Effector CD8-positive, alpha-beta T cell (primary cell): ENCODE data around the gene SIAH2.

Experiments used
- DNase-seq: peaks from one replicate; lab custom pipeline; 2025; lab: John Stamatoyannopoulos, UW

The SIAH2 gene

GRCh38 chr3:150748684-150749047 lies 14.3 kb downstream of the SIAH2 start:
- DNase-seq = no peak

GRCh38 chr3:150747886-150748683 lies 14.9 kb downstream of the SIAH2 start:
- DNase-seq = no peak

- DNase-seq = no peak
Measured at GRCh38 chr3:150746791-150747590, 16.0 kb downstream of the SIAH2 start.

- DNase-seq = no peak
Measured at GRCh38 chr3:150745832-150746231, 17.1 kb downstream of the SIAH2 start.

- DNase-seq = no peak
Measured at GRCh38 chr3:150744919-150745211, 18.1 kb downstream of the SIAH2 start.

- no peak for DNase-seq
Measured at GRCh38 chr3:150744041-150744918, 18.7 kb downstream of the SIAH2 start.

- no peak for DNase-seq
Measured at GRCh38 chr3:150743508-150743907, 19.5 kb downstream of the SIAH2 start.

GRCh38 chr3:150742679-150743078 lies 20.3 kb downstream of the SIAH2 start:
- DNase-seq = no peak

- no peak for DNase-seq
Measured at GRCh38 chr3:150742141-150742523, 20.8 kb downstream of the SIAH2 start.

- no peak for DNase-seq
Measured at GRCh38 chr3:150741497-150742140, 21.4 kb downstream of the SIAH2 start.

- DNase-seq = no peak
Measured at GRCh38 chr3:150740733-150741496, 22.1 kb downstream of the SIAH2 start.

GRCh38 chr3:150739877-150740645 lies 22.9 kb downstream of the SIAH2 start:
- DNase-seq = no peak

GRCh38 chr3:150739200-150739863 lies 23.6 kb downstream of the SIAH2 start:
- DNase-seq = no peak

- DNase-seq = no peak
Measured at GRCh38 chr3:150738688-150739087, 24.3 kb downstream of the SIAH2 start.

GRCh38 chr3:150737874-150738679 lies 24.9 kb downstream of the SIAH2 start:
- no peak for DNase-seq

- DNase-seq = no peak
Measured at GRCh38 chr3:150736903-150737832, 25.8 kb downstream of the SIAH2 start.

- no peak for DNase-seq
Measured at GRCh38 chr3:150736316-150736719, 26.7 kb downstream of the SIAH2 start.

GRCh38 chr3:150734795-150735119 lies 28.2 kb downstream of the SIAH2 start:
- no peak for DNase-seq
